ENCODE measurements around the gene ZBTB43. TPM values are rescaled to one million over a fixed set of nuclear protein-coding genes. Genes with fewer than 3 reads are reported as not detected.

ZBTB43 gene
- total and polyA plus RNA-seq, 10 of the 15 experiments (the other 5 are each of a cell fraction or from before 2014, with no cell fraction given): 2.4 to 19.3 (median 8.7) TPM

DNA sequence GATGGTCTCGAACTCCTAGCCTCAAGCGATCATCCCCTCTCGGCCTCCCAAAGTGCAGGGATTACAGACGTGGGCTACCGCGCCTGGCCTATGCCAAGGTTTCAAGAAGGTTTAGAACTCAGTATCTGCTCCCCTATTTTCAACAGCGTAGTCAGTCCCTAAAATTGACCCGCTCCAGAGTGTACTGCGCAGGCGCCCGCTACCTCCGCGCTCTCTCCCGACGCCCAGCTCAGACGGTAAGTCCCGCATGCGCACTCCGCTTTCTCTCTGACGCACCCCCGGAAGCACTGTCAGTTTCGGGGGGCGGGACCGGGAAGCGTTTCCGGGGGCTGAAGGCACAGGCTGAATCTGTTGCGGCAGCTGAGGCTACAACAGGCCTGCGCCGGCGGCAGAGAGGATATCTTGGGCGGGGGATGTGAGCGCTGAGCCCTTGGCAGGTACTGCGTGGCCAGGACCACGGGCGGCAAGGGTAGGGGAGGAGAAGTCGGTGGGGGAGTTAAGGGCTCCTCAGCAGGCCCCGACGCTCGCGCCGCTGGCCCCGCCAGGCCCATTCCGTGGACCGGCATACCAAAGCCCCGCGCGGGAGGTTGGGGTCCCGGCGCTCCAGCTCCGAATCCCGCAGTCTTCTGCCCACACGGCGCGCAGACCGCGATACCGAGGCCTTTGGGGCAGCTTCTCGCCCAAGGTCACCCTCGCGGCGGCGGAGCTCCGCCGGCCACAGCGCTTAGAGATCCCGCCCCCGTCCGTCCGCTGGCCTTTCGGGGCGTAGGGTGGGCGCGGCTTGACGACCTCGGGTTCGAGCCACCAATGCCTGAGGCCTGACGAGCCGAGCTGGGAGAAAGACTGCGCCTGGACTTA, at the start of gene ZBTB43 (continued):
- TF ChIP-seq RELB (IDR thresholded peaks at IDR 0.05; ENCODE audit: low read depth) (peak; percentile 22; the same call in 1 of the 2 replicates), RAD51 (IDR thresholded peaks at IDR 0.05) (no peak), EZH2 (IDR thresholded peaks at IDR 0.05; ENCODE audit: borderline replicate concordance, control insufficient read depth, low read depth, low read length) (no peak), ASH2L (IDR thresholded peaks at IDR 0.05; ENCODE audit: borderline replicate concordance, low read depth) (no peak), CBX3 (IDR thresholded peaks at IDR 0.05; ENCODE audit: borderline replicate concordance, low read depth) (no peak), POLR2AphosphoS5 (IDR thresholded peaks at IDR 0.05; ENCODE audit: low read length) (peak; percentile 96), BACH1 (IDR thresholded peaks at IDR 0.05; ENCODE audit: borderline replicate concordance) (0 out of 2 replicates have a peak, but pooled peaks have one; percentile 46), FOXK2 (IDR thresholded peaks at IDR 0.05) (no peak), YBX1 (IDR thresholded peaks at IDR 0.05) (no peak), ZNF384 (IDR thresholded peaks at IDR 0.05; ENCODE audit: borderline replicate concordance, low read depth, low read length) (no peak), NBN (IDR thresholded peaks at IDR 0.05) (no peak; the same call in 1 of the 2 replicates), CBX5 (IDR thresholded peaks at IDR 0.05; ENCODE audit: low read depth) (no peak), YY1 (IDR thresholded peaks at IDR 0.05; ENCODE audit: low read depth, low read length) (peak; percentile 33; the same call in 1 of the 2 replicates), POLR2AphosphoS2 (IDR thresholded peaks at IDR 0.05; ENCODE audit: low read depth, low read length) (peak; percentile 79; the same call in 1 of the 2 replicates), STAT3 (IDR thresholded peaks at IDR 0.05; ENCODE audit: low read depth, low read length) (no peak)
- TF ChIP-seq, protein P1, sequence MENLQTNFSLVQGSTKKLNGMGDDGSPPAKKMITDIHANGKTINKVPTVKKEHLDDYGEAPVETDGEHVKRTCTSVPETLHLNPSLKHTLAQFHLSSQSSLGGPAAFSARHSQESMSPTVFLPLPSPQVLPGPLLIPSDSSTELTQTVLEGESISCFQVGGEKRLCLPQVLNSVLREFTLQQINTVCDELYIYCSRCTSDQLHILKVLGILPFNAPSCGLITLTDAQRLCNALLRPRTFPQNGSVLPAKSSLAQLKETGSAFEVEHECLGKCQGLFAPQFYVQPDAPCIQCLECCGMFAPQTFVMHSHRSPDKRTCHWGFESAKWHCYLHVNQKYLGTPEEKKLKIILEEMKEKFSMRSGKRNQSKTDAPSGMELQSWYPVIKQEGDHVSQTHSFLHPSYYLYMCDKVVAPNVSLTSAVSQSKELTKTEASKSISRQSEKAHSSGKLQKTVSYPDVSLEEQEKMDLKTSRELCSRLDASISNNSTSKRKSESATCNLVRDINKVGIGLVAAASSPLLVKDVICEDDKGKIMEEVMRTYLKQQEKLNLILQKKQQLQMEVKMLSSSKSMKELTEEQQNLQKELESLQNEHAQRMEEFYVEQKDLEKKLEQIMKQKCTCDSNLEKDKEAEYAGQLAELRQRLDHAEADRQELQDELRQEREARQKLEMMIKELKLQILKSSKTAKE (IDR thresholded peaks at IDR 0.05; ENCODE audit: low read depth, poor library complexity, severe bottlenecking): no peak
- TF ChIP-seq, protein P2, sequence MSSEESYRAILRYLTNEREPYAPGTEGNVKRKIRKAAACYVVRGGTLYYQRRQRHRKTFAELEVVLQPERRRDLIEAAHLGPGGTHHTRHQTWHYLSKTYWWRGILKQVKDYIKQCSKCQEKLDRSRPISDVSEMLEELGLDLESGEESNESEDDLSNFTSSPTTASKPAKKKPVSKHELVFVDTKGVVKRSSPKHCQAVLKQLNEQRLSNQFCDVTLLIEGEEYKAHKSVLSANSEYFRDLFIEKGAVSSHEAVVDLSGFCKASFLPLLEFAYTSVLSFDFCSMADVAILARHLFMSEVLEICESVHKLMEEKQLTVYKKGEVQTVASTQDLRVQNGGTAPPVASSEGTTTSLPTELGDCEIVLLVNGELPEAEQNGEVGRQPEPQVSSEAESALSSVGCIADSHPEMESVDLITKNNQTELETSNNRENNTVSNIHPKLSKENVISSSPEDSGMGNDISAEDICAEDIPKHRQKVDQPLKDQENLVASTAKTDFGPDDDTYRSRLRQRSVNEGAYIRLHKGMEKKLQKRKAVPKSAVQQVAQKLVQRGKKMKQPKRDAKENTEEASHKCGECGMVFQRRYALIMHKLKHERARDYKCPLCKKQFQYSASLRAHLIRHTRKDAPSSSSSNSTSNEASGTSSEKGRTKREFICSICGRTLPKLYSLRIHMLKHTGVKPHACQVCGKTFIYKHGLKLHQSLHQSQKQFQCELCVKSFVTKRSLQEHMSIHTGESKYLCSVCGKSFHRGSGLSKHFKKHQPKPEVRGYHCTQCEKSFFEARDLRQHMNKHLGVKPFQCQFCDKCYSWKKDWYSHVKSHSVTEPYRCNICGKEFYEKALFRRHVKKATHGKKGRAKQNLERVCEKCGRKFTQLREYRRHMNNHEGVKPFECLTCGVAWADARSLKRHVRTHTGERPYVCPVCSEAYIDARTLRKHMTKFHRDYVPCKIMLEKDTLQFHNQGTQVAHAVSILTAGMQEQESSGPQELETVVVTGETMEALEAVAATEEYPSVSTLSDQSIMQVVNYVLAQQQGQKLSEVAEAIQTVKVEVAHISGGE (CRISPR knock-in tag; IDR thresholded peaks at IDR 0.05): no peak; the same call in 1 of the 2 replicates
- TF ChIP-seq, protein P3, sequence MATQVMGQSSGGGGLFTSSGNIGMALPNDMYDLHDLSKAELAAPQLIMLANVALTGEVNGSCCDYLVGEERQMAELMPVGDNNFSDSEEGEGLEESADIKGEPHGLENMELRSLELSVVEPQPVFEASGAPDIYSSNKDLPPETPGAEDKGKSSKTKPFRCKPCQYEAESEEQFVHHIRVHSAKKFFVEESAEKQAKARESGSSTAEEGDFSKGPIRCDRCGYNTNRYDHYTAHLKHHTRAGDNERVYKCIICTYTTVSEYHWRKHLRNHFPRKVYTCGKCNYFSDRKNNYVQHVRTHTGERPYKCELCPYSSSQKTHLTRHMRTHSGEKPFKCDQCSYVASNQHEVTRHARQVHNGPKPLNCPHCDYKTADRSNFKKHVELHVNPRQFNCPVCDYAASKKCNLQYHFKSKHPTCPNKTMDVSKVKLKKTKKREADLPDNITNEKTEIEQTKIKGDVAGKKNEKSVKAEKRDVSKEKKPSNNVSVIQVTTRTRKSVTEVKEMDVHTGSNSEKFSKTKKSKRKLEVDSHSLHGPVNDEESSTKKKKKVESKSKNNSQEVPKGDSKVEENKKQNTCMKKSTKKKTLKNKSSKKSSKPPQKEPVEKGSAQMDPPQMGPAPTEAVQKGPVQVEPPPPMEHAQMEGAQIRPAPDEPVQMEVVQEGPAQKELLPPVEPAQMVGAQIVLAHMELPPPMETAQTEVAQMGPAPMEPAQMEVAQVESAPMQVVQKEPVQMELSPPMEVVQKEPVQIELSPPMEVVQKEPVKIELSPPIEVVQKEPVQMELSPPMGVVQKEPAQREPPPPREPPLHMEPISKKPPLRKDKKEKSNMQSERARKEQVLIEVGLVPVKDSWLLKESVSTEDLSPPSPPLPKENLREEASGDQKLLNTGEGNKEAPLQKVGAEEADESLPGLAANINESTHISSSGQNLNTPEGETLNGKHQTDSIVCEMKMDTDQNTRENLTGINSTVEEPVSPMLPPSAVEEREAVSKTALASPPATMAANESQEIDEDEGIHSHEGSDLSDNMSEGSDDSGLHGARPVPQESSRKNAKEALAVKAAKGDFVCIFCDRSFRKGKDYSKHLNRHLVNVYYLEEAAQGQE (IDR thresholded peaks at IDR 0.05; ENCODE audit: low read depth, low read length): no peak
